GM18907 (cell line): Measurements from ENCODE around the gene OSTC.

ENCODE experiments used
- ATAC-seq: cut with Tn5 transposase; IDR thresholded peaks from one replicate; pipeline ENCODE4 v1.9.1; 2021; ENCODE audit warnings: mild to moderate bottlenecking, moderate library complexity; ENCODE audit not compliant: unreplicated experiment

OSTC gene

GRCh38 chr4:108644237-108644636, 6.2 kb upstream of the OSTC start:
- ATAC-seq: no peak

DNA sequence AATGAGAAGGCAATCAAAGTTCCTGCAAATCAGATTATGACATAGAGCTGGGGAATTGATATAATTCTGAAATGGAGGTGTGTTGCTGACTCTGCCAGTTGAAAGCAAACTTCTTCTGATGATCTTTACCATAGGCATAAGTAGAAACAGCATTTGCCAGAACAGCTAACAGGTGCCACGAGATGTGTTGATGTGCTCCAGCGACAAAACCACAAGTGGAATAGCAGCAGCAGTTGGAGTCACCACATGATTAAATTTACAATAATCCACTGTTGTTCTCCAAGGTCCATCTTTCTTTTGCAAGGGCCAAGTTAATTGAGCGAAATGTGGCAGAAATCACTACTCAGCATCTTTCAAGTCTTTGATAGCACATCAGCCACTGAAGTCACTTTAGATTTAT, 3.7 kb upstream of the OSTC start:
- ATAC-seq: no peak

GRCh38 chr4:108649863-108650211, 562 bp upstream of the OSTC start:
- peak; percentile 25 for ATAC-seq

DNA sequence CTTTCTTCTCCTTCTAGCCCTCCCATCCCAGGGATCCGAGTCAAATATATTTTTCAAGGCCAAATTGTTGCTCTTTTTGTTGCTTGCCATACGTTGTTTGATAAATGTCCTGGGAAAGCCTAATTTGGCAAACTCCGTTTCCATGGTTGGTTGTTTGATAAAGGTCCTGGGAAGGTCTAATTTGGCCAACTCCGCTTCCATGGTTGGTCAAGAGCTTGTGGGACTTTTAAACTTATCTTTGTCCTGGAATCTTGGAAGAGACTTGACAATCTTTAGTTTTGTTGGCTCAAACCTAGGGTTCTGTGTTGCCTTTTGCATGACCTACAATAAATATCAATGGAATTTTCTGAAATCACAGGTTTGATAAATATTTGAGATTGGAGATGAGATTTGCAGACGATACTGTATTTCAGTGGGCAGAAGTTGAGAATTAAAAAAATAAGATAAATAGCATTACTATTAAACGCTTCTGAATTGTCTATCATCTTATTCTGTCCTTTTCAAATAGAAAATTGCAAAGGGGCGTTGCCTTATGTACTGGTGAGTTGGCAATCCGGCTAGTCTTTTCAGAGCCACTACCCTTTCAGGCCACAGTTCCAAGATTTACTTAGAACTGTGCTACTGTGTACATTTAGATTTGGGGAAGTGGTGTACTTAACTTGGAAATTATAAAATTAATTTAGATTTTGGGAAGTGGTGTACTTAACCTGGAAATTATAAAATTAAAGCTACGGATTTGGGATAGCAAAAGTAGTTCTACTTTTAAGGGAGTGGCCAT, 804 bp downstream of the OSTC start:
- no peak for ATAC-seq

DNA sequence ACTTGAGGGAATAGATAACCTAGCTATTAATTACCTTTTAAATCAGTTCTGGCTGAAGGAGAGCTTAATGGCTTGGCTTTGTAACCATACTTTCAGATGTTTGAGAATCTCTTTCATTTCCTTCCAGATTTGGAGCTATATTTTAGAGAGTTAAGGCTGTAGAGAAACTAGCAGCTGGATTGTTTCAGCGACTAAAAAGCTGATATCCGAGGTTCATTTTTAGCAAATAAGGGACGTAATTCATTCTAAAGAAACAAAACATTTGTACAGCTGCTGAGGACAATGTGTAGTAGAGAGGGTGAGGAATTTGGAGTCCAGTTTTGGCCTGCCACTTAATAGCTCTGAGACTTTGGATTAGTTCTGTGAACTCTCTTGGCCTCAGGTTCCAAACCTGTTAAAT, 12.2 kb downstream of the OSTC start:
- ATAC-seq: no peak

GRCh38 chr4:108674356-108674977, 24.1 kb downstream of the OSTC start:
- no peak for ATAC-seq

DNA sequence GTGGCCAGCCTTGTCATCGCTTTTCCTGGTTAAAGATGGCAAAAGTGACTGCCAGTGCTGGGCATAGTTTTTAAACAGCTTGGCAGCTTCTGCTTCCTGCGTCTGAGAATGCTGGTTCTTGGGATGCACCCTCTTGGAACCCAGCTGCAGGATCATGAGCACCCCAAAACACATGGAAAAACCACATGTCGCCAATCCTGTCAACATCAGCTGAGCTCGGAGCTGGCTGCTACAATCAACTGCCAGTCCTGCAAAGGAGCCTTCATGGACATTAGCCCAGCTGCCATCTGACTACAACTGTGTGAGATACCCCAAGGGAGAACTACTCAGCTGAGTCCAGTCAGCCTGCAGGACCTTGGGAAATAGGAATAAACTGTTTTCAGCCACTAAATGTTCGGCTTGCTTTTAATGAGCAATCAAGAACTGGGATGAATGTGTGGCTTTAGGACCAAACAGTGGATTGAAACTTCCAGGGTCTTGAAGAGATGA, 31.0 kb downstream of the OSTC start:
- no peak for ATAC-seq

DNA sequence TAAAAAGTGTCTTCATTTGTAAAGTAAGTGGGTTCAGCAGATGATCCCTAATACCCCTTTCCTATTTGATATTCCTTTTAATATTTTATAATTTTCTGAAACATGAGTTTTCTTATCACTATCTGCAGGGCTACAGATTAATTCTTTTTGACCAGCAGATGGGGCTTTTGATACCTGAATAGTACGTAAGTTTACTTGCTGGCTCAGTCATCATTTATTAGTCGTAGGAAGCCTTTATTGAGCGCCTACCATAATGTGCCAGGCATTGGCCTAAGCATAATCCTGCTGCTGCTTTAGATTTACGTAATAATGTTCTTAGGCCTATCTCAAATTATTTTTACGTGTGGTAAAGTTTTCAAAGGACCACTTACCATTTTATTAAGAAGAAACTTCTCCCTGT, 33.1 kb downstream of the OSTC start:
- ATAC-seq: no peak

- no peak for ATAC-seq
Observed at GRCh38 chr4:108685036-108685686, 34.8 kb downstream of the OSTC start.

DNA sequence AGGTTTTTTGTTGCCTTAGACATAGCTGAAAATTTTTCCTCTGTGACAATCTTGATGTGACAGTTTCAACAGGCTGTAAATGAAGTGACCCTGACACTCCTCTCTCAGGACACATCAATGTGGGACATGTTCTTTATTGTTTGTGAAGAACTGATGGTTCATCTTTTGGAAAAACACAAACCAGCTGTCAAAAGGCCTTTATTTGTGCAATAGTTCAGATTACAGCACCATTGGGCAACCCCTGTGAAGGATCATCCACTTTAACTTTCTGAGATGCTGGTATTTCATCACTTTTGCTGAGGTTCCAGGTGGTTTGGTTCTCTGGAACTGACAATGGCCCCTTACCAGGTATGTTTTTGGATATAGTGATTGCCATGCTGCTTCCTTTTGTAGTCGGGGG, 40.3 kb downstream of the OSTC start:
- no peak for ATAC-seq

DNA sequence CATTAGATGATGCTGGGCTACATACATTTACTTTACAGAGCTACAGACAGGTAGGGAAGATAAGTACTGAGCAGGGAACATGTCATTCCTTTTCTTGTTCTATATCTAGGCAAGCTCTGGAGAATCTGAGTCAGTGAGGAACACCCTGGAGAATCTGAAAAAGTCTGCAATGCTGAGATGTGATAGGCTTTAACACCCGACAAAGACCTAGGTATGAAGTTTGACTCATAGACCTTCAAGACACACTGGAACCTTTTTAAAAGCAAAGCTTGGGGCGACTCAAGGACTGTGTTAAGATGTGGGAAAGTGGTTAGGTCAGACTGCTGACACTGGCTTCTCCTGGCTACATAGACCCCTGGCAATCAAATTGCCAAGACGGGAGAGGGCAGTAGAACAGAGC, 42.8 kb downstream of the OSTC start:
- ATAC-seq: no peak

DNA sequence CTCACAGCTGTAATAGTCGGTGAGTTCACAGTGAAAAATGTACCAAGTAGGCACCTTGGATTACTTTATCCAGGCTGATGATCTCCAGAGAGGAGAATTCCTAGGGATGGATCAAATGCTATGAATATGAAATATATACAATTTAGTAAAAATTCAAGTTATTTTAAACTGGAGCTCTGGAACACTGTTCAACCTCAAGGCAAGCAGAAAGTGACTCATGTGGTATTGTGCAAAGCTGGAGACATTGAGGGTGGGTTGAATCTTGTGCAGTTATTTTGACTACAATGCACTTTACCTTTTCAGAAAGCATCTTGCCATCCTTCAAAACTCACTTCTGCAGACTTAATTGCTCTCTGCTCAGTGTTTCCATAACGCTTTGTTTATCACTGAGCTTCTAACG, 43.4 kb downstream of the OSTC start:
- no peak for ATAC-seq

GRCh38 chr4:108694423-108694822, 44.0 kb downstream of the OSTC start:
- no peak for ATAC-seq

GRCh38 chr4:108695062-108695461, 44.7 kb downstream of the OSTC start:
- ATAC-seq: no peak

- ATAC-seq: no peak
Observed at GRCh38 chr4:108696160-108696559, 45.8 kb downstream of the OSTC start.

GRCh38 chr4:108700081-108700757, 49.8 kb downstream of the OSTC start:
- no peak for ATAC-seq

DNA sequence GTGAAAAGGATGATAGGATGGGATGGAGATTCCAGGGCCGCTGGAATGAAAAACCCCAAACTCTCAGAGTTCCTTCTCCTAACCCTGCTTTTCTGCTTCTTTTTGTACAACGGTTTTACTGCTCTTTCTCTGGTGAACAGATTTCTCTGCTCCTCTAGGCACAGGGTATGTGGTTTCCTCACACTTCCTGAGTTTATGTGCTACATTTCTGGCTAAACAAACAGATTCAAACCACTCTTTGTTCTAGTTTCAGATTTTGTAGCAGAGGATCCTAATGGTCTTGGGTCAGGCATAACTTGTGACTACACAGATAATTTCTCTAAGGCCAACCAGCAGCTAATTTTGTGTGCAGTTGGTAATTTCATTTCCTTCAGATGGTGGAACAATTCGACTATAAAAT, 52.6 kb downstream of the OSTC start:
- ATAC-seq: no peak

DNA sequence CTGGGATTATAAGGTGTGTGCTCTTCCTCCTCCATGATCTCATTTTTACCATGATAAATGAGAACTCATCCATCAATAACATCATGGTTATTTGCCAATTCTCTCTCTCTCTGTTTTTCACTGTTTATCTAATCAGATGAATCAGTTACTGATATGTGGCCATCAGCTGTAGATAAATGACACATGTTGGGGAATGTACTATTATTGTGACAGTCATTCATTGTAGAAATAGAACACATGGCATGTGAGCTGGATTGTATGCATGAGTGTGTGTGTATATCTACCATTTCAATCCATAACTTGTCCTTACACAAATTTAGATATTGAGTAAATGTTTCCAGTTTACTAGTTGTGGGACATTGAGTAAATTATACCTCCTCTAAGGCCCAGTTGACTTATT, 53.0 kb downstream of the OSTC start:
- no peak for ATAC-seq

- ATAC-seq: no peak
Observed at GRCh38 chr4:108703966-108704365, 53.6 kb downstream of the OSTC start.

- ATAC-seq: no peak
Observed at GRCh38 chr4:108706289-108706688, 55.9 kb downstream of the OSTC start.

GRCh38 chr4:108709234-108709633, 58.8 kb downstream of the OSTC start:
- no peak for ATAC-seq

GRCh38 chr4:108709722-108710121, 59.3 kb downstream of the OSTC start:
- no peak for ATAC-seq
